Left ventricle myocardium inferior (tissue), 1 donor: ENCODE measurements around the gene MAJIN. TPM values are rescaled to one million over a fixed set of nuclear protein-coding genes. Genes with fewer than 3 reads are reported as not detected.

Experiments
- DNase-seq: peaks from one replicate; pipeline ENCODE4 v3.0.0-alpha.2; 2020
- H3K27ac ChIP-seq: fragments of 200-600 bp; replicated peaks from 2 replicates; pipeline ENCODE4 v1.8.0; 2021
- H3K27me3 ChIP-seq: fragments of 200-600 bp; 2 replicates; pipeline ENCODE4 v1.8.0; 2021; ENCODE audit warnings: low read depth
- H3K36me3 ChIP-seq: fragments of 200-600 bp; 2 replicates; pipeline ENCODE4 v1.8.0; 2021
- H3K4me1 ChIP-seq: fragments of 200-600 bp; 2 replicates; pipeline ENCODE4 v1.8.0; 2021
- H3K4me3 ChIP-seq: fragments of 200-600 bp; 2 replicates; pipeline ENCODE4 v1.8.0; 2021; ENCODE audit warnings: mild to moderate bottlenecking, moderate library complexity
- H3K9me3 ChIP-seq: fragments of 200-600 bp; replicated peaks from 2 replicates; pipeline ENCODE4 v1.8.0; 2021
- intact Hi-C: fragments of 100-400 bp; cut with micrococcal nuclease; formaldehyde crosslinking; loops from one replicate; pipeline ENCODE4 v1.11.0; 2022
- total RNA-seq: library from RNA; stranded (reverse); fragmentation: NEBNext Ultra II Directional; extraction: Animal tissue kit (Norgen Biotek cat#: 25700); gene quantifications from one replicate; pipeline ENCODE4 v1.2.1, GENCODE V29; 2021
- TF ChIP-seq, protein P1 (sequence below): fragments of 200-600 bp; IDR thresholded peaks from 2 replicates; pipeline ENCODE4 v1.8.0; 2021; ENCODE audit warnings: antibody characterized with exemption, mild to moderate bottlenecking, borderline replicate concordance
- donor health status: DM: no; HTN: yes; CAD: no; lungs with severe emphysema.

Gene MAJIN
- total RNA-seq, 1 donor from 2014 or later, result not detected

DNA sequence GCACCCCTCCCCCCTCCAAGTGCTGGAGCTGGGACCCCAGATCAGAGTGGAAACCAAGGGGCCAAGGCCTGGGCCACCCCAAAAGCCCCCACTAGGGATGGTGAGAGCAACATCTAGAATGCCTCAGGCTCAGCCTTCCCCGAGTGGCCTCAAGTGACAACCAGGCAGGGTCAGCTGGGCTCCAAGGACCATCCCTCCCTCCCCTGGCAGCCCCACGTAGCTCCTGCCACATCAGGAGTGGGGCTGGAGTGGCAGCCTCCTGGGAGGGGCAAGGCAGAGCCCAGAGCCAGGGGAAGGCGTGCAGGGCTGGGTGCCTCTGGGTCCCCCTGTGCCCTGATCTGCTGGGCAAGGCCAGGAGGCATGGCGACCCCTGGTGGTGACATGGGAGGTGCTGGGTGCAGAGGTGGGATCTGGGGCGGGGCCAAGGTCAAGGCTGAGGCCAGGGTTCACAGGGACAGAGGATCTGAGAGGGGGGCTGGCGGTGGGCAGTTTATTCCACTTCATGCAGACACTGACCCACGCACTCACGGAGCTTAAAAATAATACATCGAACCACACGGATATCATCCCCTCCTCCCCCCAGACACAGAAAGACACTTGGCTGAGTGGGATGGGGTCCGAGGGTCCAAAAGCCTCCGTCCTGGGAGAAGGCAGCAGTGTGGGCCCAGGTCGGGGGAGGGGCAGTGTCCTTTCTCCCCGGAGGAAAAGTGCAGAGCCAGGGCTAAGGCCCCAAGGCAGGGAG is 77.7 kb downstream of the MAJIN start:
- peak overlapping the region; percentile 79 for H3K27ac ChIP-seq
- no peaks in the 10 kb centered on the region for H3K27me3 ChIP-seq
- no peaks in the 10 kb centered on the region for H3K9me3 ChIP-seq
- intact Hi-C loops, result loop anchor here (2.0 kb wide), 1 partner anchor 47 kb away; no protein-coding TSS in a partner anchor
- peak; percentile 91 for DNase-seq
- peaks cover 46% of the 10 kb centered on the region for H3K4me1 ChIP-seq
- peaks cover 37% of the 10 kb centered on the region for H3K36me3 ChIP-seq
- no peak overlapping the region for H3K4me3 ChIP-seq
- TF ChIP-seq, protein P1, sequence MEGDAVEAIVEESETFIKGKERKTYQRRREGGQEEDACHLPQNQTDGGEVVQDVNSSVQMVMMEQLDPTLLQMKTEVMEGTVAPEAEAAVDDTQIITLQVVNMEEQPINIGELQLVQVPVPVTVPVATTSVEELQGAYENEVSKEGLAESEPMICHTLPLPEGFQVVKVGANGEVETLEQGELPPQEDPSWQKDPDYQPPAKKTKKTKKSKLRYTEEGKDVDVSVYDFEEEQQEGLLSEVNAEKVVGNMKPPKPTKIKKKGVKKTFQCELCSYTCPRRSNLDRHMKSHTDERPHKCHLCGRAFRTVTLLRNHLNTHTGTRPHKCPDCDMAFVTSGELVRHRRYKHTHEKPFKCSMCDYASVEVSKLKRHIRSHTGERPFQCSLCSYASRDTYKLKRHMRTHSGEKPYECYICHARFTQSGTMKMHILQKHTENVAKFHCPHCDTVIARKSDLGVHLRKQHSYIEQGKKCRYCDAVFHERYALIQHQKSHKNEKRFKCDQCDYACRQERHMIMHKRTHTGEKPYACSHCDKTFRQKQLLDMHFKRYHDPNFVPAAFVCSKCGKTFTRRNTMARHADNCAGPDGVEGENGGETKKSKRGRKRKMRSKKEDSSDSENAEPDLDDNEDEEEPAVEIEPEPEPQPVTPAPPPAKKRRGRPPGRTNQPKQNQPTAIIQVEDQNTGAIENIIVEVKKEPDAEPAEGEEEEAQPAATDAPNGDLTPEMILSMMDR, result peak; percentile 95

DNA sequence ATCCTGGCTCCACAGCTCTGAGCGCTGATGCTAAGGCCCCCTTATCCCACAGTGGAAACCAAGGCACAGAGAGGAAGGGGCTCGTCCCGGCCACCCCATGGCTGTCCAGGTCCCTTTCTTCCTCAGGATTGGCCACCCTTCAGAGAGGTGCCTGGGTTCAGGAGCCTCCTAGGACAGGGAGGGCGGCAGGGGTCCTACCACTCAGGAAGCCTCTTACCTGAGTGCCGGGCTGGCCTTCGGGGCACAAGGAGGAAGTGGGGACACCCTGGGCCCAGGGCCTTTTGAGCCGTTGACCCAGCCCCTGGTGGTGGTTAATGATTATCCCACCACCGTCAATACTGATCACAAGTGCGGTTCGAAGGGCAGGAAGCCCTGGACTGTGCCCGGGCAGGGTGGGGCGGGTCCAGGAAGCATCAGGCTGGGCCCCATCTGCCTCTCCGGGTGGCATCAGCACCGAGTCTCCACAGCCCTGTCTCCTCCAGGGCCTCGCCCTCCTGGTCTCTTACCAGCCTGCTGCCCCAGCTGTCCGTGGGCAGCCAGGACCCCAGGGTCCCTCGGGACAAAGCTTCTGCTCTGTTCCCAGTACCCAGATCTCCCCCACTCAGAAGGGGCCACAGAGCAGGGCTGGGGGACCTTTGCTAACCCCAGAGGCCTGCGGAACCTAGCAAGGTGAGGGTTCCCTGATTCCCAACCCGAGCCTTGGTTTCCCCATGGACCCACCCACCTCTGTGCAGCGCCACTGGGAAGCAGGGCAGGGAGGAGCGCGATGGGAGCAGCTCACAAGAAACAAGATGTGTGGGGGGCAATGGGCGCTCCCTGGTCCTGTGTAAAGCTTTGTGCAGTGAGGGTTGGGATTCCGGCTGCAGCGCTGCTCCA is 78.5 kb downstream of the MAJIN start:
- Histone ChIP-seq H3K9me3 (no peaks in the 10 kb centered on the region), H3K4me3 (no peak overlapping the region), H3K4me1 (peaks cover 50% of the 10 kb centered on the region), H3K36me3 (peaks cover 29% of the 10 kb centered on the region), H3K27ac (peak overlapping the region; percentile 79), H3K27me3 (no peaks in the 10 kb centered on the region)
- intact Hi-C loops, result loop anchor here (2.0 kb wide), 1 partner anchor 47 kb away; no protein-coding TSS in a partner anchor
- DNase-seq, result no peak
- TF ChIP-seq, protein P1, result no peak

DNA sequence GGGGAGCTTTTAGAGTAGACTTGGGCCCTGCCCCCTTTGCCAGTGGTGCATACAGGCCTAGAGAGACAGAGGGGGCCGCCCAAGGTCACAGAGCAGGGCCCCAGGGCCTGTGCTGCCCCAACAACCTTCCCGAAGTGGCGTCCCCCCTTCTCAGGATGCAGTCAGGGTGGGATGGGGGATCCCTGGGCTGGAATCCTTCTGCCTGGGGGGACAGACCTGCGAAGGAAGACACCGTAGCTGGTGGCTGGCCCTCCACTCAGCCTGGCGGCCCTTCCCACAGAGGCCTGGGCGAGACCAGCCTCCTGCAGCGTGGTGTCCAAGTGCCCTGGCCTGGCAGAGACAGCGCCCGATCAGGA is 79.1 kb downstream of the MAJIN start:
- H3K36me3 ChIP-seq, result peaks cover 23% of the 10 kb centered on the region

DNA sequence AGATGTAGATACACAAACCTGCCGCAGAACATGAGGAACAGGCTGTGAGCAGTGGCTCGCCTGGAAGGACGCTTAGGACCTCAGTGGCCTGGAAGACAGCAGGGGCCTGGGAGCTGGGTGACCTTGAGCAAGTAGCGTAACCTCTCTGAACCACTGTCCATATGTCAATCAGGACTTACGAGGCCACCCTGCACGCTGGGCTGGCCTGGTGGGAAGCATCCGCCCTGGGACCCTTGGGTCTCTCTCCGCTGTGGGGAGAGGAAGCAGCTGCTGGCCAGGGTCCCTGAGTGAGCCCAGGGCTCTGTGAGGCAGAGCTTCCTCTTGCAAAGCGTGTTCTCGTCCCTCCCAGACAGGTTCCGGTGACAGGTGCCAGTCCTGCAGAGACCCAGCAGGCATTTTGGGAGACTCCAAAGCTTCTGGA is 79.5 kb downstream of the MAJIN start:
- intact Hi-C loops, result no loop called here
- Histone ChIP-seq H3K27me3 (no peaks in the 10 kb centered on the region), H3K9me3 (no peaks in the 10 kb centered on the region), H3K36me3 (peaks cover 19% of the 10 kb centered on the region), H3K4me1 (peaks cover 60% of the 10 kb centered on the region), H3K27ac (peak overlapping the region; percentile 79), H3K4me3 (no peak overlapping the region)
- DNase-seq, result peak; percentile 46
- TF ChIP-seq, protein P1, result no peak

More for the DNA sequence above, 79.1 kb downstream of the MAJIN start:
- intact Hi-C loops, result no loop called here
- H3K9me3 ChIP-seq, result no peaks in the 10 kb centered on the region
- no peak for DNase-seq
- H3K27ac ChIP-seq, result peak overlapping the region; percentile 79
- peaks cover 56% of the 10 kb centered on the region for H3K4me1 ChIP-seq
- H3K4me3 ChIP-seq, result no peak overlapping the region
- H3K27me3 ChIP-seq, result no peaks in the 10 kb centered on the region
- TF ChIP-seq, protein P1, result no peak

DNA sequence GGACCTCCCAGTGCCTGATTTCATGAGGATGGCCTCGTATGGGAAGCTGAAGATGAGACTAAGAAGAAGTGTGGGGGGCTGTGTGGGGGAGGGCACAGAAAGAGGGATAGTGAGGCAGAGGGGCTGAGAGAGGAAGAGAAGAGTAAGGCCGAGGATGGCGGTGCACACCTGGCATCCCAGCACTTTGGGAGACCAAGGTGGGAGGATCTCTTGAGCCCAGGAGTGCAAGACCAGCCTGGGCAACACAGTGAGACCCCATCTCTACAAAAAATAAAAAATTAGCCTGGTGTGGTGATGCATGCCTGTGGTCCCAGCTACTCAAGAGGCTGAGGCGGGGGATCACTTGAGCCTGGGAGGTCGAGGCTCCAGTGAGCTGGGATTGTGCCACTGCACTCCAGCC is 80.0 kb downstream of the MAJIN start:
- intact Hi-C loops, result no loop called here

More for the DNA sequence above, 80.0 kb downstream of the MAJIN start:
- H3K9me3 ChIP-seq, result no peaks in the 10 kb centered on the region
- TF ChIP-seq, protein P1, result no peak
- H3K4me1 ChIP-seq, result peaks cover 63% of the 10 kb centered on the region
- H3K4me3 ChIP-seq, result no peak overlapping the region
- DNase-seq, result no peak
- H3K27me3 ChIP-seq, result no peaks in the 10 kb centered on the region
- H3K36me3 ChIP-seq, result peaks cover 13% of the 10 kb centered on the region
- peak overlapping the region; percentile 79 for H3K27ac ChIP-seq
